ENCODE data around the gene GUCY2C.

Gene GUCY2C

GRCh38 chr12:14570231-14570630, 126.2 kb downstream of the GUCY2C start:
- no peaks in the 10 kb centered on the region for H3K9me3 ChIP-seq (ENCODE audit: insufficient read depth, low read length)
- H3K4me3 ChIP-seq (ENCODE audit: insufficient read length, low read depth): no peak overlapping the region
- H3K36me3 ChIP-seq (ENCODE audit: insufficient read depth, insufficient read length, low read length): no peaks in the 10 kb centered on the region
- H3K4me1 ChIP-seq (ENCODE audit: insufficient read depth, insufficient read length): no peaks in the 10 kb centered on the region
- no peak overlapping the region for H3K9ac ChIP-seq (ENCODE audit: insufficient read length, low read depth)
- peaks cover 4% of the 10 kb centered on the region for H3K27me3 ChIP-seq (ENCODE audit: insufficient read depth, insufficient read length)
- DNase-seq (ENCODE audit: low read depth, low spot score): no peak
- TF ChIP-seq SUZ12 (IDR thresholded peaks at IDR 0.05; ENCODE audit: extremely low read depth, insufficient read depth, insufficient read length): no peak
- TF ChIP-seq YY1 (IDR thresholded peaks at IDR 0.05; ENCODE audit: insufficient read depth, insufficient read length): no peak
- no peak for TF ChIP-seq ZNF274 (IDR thresholded peaks at IDR 0.05; ENCODE audit: low read depth, low read length)

GRCh38 chr12:14567351-14568162, 128.8 kb downstream of the GUCY2C start, which contains the start of gene PLBD1:
PLBD1 (minus strand) TSS chr12:14567883; CDS start chr12:14567696, 187 bp downstream.
- Histone ChIP-seq H3K9me3 (ENCODE audit: insufficient read depth, low read length) (no peaks in the 10 kb centered on the region), H3K9ac (ENCODE audit: insufficient read length, low read depth) (peak within 1 kb of the TSS; percentile 72), H3K4me1 (ENCODE audit: insufficient read depth, insufficient read length) (no peaks in the 10 kb centered on the region), H3K27me3 (ENCODE audit: insufficient read depth, insufficient read length) (peaks cover 4% of the 10 kb centered on the region), H3K36me3 (ENCODE audit: insufficient read depth, insufficient read length, low read length) (no peaks in the 10 kb centered on the region), H3K4me3 (ENCODE audit: insufficient read length, low read depth) (peak within 1 kb of the TSS; percentile 62)
- no peak for TF ChIP-seq YY1 (IDR thresholded peaks at IDR 0.05; ENCODE audit: insufficient read depth, insufficient read length)
- peak; percentile 74 for DNase-seq (ENCODE audit: low read depth, low spot score)

- Histone ChIP-seq H3K27me3 (ENCODE audit: insufficient read depth, insufficient read length) (peaks cover 4% of the 10 kb centered on the region), H3K4me1 (ENCODE audit: insufficient read depth, insufficient read length) (no peaks in the 10 kb centered on the region), H3K36me3 (ENCODE audit: insufficient read depth, insufficient read length, low read length) (no peaks in the 10 kb centered on the region), H3K4me3 (ENCODE audit: insufficient read length, low read depth) (no peak overlapping the region), H3K9ac (ENCODE audit: insufficient read length, low read depth) (no peak overlapping the region), H3K9me3 (ENCODE audit: insufficient read depth, low read length) (no peaks in the 10 kb centered on the region)
- TF ChIP-seq SUZ12 (IDR thresholded peaks at IDR 0.05; ENCODE audit: extremely low read depth, insufficient read depth, insufficient read length) (no peak), ZNF274 (IDR thresholded peaks at IDR 0.05; ENCODE audit: low read depth, low read length) (no peak), YY1 (IDR thresholded peaks at IDR 0.05; ENCODE audit: insufficient read depth, insufficient read length) (no peak)
- no peak for DNase-seq (ENCODE audit: low read depth, low spot score)
Observed at GRCh38 chr12:14564336-14564959, 132.0 kb downstream of the GUCY2C start.

DNA sequence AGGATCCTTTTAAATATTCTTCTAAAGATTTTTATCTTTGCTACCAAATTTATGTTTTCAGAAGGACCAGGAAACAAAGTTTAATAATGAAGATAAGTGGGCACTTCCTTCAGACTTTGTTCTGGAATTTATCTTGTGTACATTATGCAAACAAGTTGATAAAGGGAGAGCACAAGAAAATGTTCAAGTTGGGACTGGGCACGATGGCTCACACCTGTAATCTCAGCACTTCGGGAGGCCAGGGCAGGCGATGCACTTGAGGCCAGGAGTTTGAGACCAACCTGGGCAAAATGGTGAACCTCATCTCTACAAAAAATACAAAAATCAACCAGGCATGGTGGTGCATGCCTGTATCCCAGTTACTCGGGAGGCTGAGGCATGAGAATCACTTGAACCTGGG, 133.4 kb downstream of the GUCY2C start:
- DNase-seq (ENCODE audit: low read depth, low spot score): no peak
- no peaks in the 10 kb centered on the region for H3K4me1 ChIP-seq (ENCODE audit: insufficient read depth, insufficient read length)
- TF ChIP-seq ZNF274 (IDR thresholded peaks at IDR 0.05; ENCODE audit: low read depth, low read length) (no peak), YY1 (IDR thresholded peaks at IDR 0.05; ENCODE audit: insufficient read depth, insufficient read length) (no peak)
- H3K9me3 ChIP-seq (ENCODE audit: insufficient read depth, low read length): no peaks in the 10 kb centered on the region
- H3K4me3 ChIP-seq (ENCODE audit: insufficient read length, low read depth): no peak overlapping the region
- H3K27me3 ChIP-seq (ENCODE audit: insufficient read depth, insufficient read length): peaks cover 4% of the 10 kb centered on the region
- H3K9ac ChIP-seq (ENCODE audit: insufficient read length, low read depth): no peak overlapping the region
- no peaks in the 10 kb centered on the region for H3K36me3 ChIP-seq (ENCODE audit: insufficient read depth, insufficient read length, low read length)
